Fibroblast of lung (primary cell): ENCODE results near the gene USP19.

ENCODE experiments used
- EZH2 ChIP-seq: IDR thresholded peaks from 2 replicates; pipeline ENCODE4 v1.5.1; 2012; ENCODE audit warnings: low read length, control low read depth, mild to moderate bottlenecking; ENCODE audit errors: missing control alignments
- TF ChIP-seq, protein P1 (sequence below), 2 donors: IDR thresholded peaks in 1 of 2; conservative IDR thresholded peaks in 1 of 2; 1 replicate in 1 of 2; 2 replicates in 1 of 2; pipeline ENCODE4 v1.5.1; 2011 to 2012; ENCODE audit warnings: low read length in 2 of 2, control low read depth in 1 of 2, inconsistent platforms in 1 of 2, low read depth in 1 of 2, mild to moderate bottlenecking in 1 of 2

DNA sequence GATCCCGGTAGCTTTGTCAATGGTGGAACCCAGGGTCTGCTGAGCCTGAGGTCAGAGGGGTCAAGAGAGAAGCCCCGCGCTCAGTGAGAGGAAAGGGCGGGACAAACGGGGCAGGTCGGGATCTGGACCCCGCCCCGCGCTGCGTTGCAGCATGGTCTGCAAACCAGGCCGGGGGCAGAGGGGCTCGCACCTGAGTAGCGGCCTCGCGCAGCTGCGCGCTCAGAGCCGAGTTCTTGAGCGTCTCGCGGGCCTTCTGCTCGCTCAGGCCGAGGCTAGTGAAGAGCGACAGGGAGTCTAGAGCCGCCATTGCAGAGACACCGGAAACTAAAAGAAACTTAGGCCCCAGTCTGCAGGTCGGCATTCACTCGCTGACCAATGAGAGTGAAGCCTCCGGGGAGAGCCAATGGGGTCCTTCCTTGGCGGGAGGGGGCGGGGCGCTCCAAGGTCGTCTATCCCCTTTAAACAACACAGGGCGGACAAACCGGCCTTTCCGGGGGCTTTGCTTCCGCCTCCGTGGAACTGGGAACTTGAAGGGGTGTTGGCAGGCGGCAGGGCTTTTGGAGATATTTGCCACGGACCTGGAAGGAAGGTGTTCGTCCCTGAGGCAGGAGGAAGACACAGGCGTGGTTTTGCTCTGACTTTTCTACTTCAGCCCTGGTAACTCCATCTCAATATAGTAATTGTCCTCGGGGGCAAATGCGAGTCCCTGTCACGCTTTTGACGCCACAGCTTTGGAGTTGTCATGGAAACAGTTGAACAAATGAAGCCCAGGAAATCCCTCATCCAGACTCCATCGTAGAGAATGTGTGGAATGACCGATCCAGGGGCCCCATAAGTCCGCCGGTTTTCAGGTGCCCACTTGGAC lies 16.0 kb downstream of the USP19 start, which contains the start of gene QARS1:
- TF ChIP-seq, protein P1, sequence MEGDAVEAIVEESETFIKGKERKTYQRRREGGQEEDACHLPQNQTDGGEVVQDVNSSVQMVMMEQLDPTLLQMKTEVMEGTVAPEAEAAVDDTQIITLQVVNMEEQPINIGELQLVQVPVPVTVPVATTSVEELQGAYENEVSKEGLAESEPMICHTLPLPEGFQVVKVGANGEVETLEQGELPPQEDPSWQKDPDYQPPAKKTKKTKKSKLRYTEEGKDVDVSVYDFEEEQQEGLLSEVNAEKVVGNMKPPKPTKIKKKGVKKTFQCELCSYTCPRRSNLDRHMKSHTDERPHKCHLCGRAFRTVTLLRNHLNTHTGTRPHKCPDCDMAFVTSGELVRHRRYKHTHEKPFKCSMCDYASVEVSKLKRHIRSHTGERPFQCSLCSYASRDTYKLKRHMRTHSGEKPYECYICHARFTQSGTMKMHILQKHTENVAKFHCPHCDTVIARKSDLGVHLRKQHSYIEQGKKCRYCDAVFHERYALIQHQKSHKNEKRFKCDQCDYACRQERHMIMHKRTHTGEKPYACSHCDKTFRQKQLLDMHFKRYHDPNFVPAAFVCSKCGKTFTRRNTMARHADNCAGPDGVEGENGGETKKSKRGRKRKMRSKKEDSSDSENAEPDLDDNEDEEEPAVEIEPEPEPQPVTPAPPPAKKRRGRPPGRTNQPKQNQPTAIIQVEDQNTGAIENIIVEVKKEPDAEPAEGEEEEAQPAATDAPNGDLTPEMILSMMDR (conservative IDR thresholded peaks at IDR 0.05 in 1 of 2, IDR thresholded peaks at IDR 0.05 in 1 of 2; ENCODE audit: low read depth in 1 of 2, low read length in 2 of 2) = no peak
- TF ChIP-seq EZH2 = no peak
